Dendritic cell treated with granulocyte-macrophage colony-stimulating factor and Interleukin-4, amounts not matched to agents 40 ng/mL and 50 ng/mL, for 4 days (primary cell): Measurements from ENCODE around the gene CCDC12.
A peak's percentile ranks its signal among the peaks of the same experiment; 100 is the strongest.
"Not testable (repeated sequence)": the region's sequence is repeated elsewhere in the genome, so short reads cannot be mapped to it uniquely, and the experiment has no call there.

Source experiments
- H3K27ac Mint-ChIP-seq: one replicate; pipeline ENCODE4 v1.8.0; 2022; ENCODE audit warnings: mild to moderate bottlenecking, mixed read lengths
- H3K27me3 Mint-ChIP-seq: one replicate; pipeline ENCODE4 v1.8.0; 2022; ENCODE audit warnings: mild to moderate bottlenecking, mixed read lengths
- H3K36me3 Mint-ChIP-seq: one replicate; pipeline ENCODE4 v1.8.0; 2022; ENCODE audit warnings: low read depth, mixed read lengths
- H3K4me1 Mint-ChIP-seq: one replicate; pipeline ENCODE4 v1.8.0; 2022; ENCODE audit warnings: low read depth, mixed read lengths
- H3K4me3 Mint-ChIP-seq: one replicate; pipeline ENCODE4 v1.8.0; 2022; ENCODE audit warnings: mild to moderate bottlenecking, moderate library complexity, mixed read lengths
- H3K9me3 Mint-ChIP-seq: one replicate; pipeline ENCODE4 v1.8.0; 2022; ENCODE audit warnings: mixed read lengths
- intact Hi-C: fragments of 100-400 bp; cut with micrococcal nuclease; formaldehyde crosslinking; loops from one replicate; pipeline ENCODE4 v1.15.0; 2022

The CCDC12 gene

DNA sequence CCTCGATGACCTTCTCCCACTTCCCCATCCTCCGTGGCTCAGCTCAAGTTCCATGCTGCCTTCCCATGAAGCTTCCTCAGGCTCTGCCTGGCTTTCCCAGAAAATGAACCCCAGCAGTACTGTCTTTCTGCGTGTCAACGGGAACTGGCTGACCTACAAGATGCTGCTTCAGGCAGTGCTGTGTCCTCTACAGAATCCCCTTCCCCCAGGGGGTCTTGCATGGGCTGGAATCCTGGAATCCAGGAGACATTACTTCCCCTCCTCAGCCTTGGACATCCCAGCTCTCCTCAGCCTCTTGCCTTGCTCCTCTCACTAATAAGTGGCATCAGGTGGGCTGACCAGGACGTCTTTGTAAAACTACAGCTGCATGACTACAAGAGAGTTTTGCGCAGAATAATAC is 5.4 kb downstream of the CCDC12 start:
- Mint-ChIP-seq H3K9me3 (no peaks in the 10 kb centered on the region), H3K4me3 (no peak overlapping the region), H3K4me1 (peaks cover 84% of the 10 kb centered on the region), H3K36me3 (peaks cover 72% of the 10 kb centered on the region), H3K27ac (no peak overlapping the region), H3K27me3 (no peaks in the 10 kb centered on the region)
- intact Hi-C loops, result loop anchor here (5.0 kb wide), 1 partner anchor 34 kb away; no protein-coding TSS in a partner anchor

DNA sequence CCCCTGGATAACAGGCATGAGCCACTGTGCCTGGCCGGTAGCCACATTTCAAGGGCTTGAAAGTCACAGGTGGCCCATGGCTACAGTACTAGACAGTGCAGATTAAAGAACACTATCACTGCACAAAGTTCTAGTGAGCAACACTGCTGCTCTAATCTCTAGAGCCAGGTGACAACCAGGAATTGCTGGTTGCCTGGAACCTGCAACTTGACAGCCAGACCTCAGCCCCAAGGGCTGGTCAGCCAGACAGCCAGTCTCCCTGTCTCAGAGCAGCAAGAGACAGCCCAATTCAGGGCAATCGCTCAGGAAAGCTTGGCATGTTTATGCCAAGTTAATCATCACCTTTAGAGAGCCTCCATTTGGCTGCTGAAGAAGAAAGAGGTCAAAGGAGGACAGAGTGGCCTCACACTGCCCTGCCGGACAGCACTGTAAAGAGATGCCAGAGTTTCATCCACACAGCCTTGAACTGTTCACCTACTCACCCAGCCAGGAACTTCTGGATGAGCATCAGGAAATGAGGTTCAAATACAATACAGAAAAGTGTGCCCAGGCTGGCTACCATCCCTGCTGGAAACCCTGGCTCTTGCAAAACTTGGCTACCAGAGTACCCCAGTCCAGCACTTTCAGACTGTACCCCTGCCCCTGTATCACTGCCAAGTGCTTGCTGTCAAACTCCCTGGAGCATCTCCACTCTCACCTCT is 6.0 kb downstream of the CCDC12 start:
- H3K36me3 Mint-ChIP-seq, result peaks cover 74% of the 10 kb centered on the region

GRCh38 chr3:46968783-46969428 is 7.6 kb downstream of the CCDC12 start:
- no peaks in the 10 kb centered on the region for H3K9me3 Mint-ChIP-seq
- H3K4me3 Mint-ChIP-seq, result no peak overlapping the region
- H3K4me1 Mint-ChIP-seq, result peaks cover 91% of the 10 kb centered on the region
- peaks cover 74% of the 10 kb centered on the region for H3K36me3 Mint-ChIP-seq
- H3K27ac Mint-ChIP-seq, result no peak overlapping the region
- intact Hi-C loops, result no loop called here
- H3K27me3 Mint-ChIP-seq, result no peaks in the 10 kb centered on the region

More for the DNA sequence above, 6.0 kb downstream of the CCDC12 start:
- Mint-ChIP-seq H3K4me3 (no peak overlapping the region), H3K4me1 (peaks cover 90% of the 10 kb centered on the region), H3K9me3 (no peaks in the 10 kb centered on the region), H3K27me3 (no peaks in the 10 kb centered on the region), H3K27ac (no peak overlapping the region)
- intact Hi-C loops, result loop anchor here (5.0 kb wide), 1 partner anchor 33 kb away; no protein-coding TSS in a partner anchor

DNA sequence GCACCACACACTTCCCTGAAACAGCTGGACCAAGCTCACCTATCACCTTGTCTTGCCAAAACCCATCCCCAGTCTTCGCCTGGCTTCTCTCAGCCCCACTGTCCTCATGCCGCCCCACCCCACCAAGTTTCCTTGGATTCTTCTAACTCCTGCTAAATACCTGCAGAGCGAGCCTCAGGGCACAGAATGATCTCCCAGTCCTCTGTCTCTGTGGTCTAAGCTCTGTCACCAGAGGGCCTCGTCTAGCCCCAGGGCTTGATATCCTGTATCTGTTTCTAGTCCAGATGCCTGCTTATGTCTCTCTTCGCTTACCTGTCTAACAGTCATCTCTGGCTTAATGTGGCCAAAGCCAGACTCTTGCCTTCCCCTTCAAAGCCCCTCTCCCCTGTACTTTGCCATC is 9.7 kb downstream of the CCDC12 start:
- peaks cover 74% of the 10 kb centered on the region for H3K36me3 Mint-ChIP-seq
- H3K9me3 Mint-ChIP-seq, result peaks cover 6% of the 10 kb centered on the region
- peak overlapping the region; percentile 13 for H3K27ac Mint-ChIP-seq
- H3K4me3 Mint-ChIP-seq, result no peak overlapping the region
- H3K4me1 Mint-ChIP-seq, result peaks cover 89% of the 10 kb centered on the region
- intact Hi-C loops, result no loop called here
- no peaks in the 10 kb centered on the region for H3K27me3 Mint-ChIP-seq

- peaks cover 6% of the 10 kb centered on the region for H3K9me3 Mint-ChIP-seq
- H3K27ac Mint-ChIP-seq, result peak overlapping the region; percentile 18
- H3K36me3 Mint-ChIP-seq, result peaks cover 69% of the 10 kb centered on the region
- no peaks in the 10 kb centered on the region for H3K27me3 Mint-ChIP-seq
- intact Hi-C loops, result no loop called here
- peaks cover 88% of the 10 kb centered on the region for H3K4me1 Mint-ChIP-seq
- H3K4me3 Mint-ChIP-seq, result no peak overlapping the region
These were observed 11.4 kb downstream of the CCDC12 start for GRCh38 chr3:46965151-46965550.

- H3K27me3 Mint-ChIP-seq, result not testable (repeated sequence)
These were observed 12.4 kb downstream of the CCDC12 start for GRCh38 chr3:46964038-46964590.

GRCh38 chr3:46962990-46963389 is 13.6 kb downstream of the CCDC12 start:
- peaks cover 6% of the 10 kb centered on the region for H3K9me3 Mint-ChIP-seq
- H3K27me3 Mint-ChIP-seq, result no peaks in the 10 kb centered on the region
- no peak overlapping the region for H3K4me3 Mint-ChIP-seq
- H3K4me1 Mint-ChIP-seq, result peaks cover 87% of the 10 kb centered on the region
- no peak overlapping the region for H3K27ac Mint-ChIP-seq
- H3K36me3 Mint-ChIP-seq, result peaks cover 64% of the 10 kb centered on the region
- intact Hi-C loops, result no loop called here

More at GRCh38 chr3:46964038-46964590, 12.4 kb downstream of the CCDC12 start:
- intact Hi-C loops, H3K27ac Mint-ChIP-seq, H3K4me3 Mint-ChIP-seq, H3K9me3 Mint-ChIP-seq: not testable (repeated sequence)
- H3K4me1 Mint-ChIP-seq, result peaks cover 88% of the 10 kb centered on the region
- peaks cover 65% of the 10 kb centered on the region for H3K36me3 Mint-ChIP-seq

- Mint-ChIP-seq H3K4me3 (no peak overlapping the region), H3K27ac (no peak overlapping the region)
These were observed 14.1 kb downstream of the CCDC12 start for GRCh38 chr3:46962427-46962826.

GRCh38 chr3:46960835-46961234 is 15.7 kb downstream of the CCDC12 start:
- no peak overlapping the region for H3K4me3 Mint-ChIP-seq
- intact Hi-C loops, result no loop called here
- H3K27me3 Mint-ChIP-seq, result no peaks in the 10 kb centered on the region
- H3K36me3 Mint-ChIP-seq, result peaks cover 59% of the 10 kb centered on the region
- H3K27ac Mint-ChIP-seq, result peak overlapping the region; percentile 79
- H3K9me3 Mint-ChIP-seq, result peaks cover 6% of the 10 kb centered on the region
- peaks cover 90% of the 10 kb centered on the region for H3K4me1 Mint-ChIP-seq

More at GRCh38 chr3:46962427-46962826, 14.1 kb downstream of the CCDC12 start:
- Mint-ChIP-seq H3K27me3 (no peaks in the 10 kb centered on the region), H3K9me3 (peaks cover 6% of the 10 kb centered on the region), H3K36me3 (peaks cover 65% of the 10 kb centered on the region), H3K4me1 (peaks cover 90% of the 10 kb centered on the region)
- intact Hi-C loops, result no loop called here

DNA sequence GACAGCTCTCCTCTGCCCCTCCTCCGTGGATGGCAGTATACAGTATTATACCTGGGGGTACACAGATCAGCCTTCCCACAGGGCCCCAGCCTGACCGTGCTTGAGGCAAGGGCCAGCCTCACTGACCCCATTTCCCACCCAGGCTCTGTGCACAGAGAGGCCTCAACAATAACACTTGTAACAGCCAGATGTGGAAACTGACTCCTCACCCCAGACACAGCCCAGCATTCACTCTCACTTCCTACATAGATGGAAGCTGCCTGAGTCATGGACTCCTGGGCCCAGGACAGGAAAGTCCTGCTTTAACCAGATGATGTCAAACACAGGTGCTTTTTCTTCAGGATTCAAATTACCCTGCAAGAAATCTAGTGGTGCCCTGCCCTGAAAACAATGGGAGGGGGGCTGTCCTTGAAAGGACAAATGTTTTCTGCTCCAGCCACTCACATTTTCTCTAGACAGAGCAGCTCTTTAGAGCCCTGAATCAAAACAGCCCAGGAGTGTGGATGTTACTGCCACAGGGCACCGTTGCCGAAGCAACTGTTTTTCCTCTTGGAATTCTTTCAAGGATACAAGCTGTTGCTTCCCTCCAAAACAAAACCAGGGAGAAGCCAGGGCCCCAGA is 16.4 kb downstream of the CCDC12 start:
- peaks cover 6% of the 10 kb centered on the region for H3K9me3 Mint-ChIP-seq
- intact Hi-C loops, result no loop called here
- peak overlapping the region; percentile 11 for H3K4me3 Mint-ChIP-seq
- H3K27me3 Mint-ChIP-seq, result no peaks in the 10 kb centered on the region
- peaks cover 57% of the 10 kb centered on the region for H3K36me3 Mint-ChIP-seq
- H3K27ac Mint-ChIP-seq, result peak overlapping the region; percentile 79
- peaks cover 90% of the 10 kb centered on the region for H3K4me1 Mint-ChIP-seq

GRCh38 chr3:46959161-46959511 is 17.4 kb downstream of the CCDC12 start:
- intact Hi-C loops, result no loop called here
- peaks cover 91% of the 10 kb centered on the region for H3K4me1 Mint-ChIP-seq
- peaks cover 61% of the 10 kb centered on the region for H3K36me3 Mint-ChIP-seq
- peaks cover 6% of the 10 kb centered on the region for H3K9me3 Mint-ChIP-seq
- H3K27me3 Mint-ChIP-seq, result no peaks in the 10 kb centered on the region
- peak overlapping the region; percentile 79 for H3K27ac Mint-ChIP-seq
- H3K4me3 Mint-ChIP-seq, result no peak overlapping the region

- intact Hi-C loops, result no loop called here
- no peak overlapping the region for H3K4me3 Mint-ChIP-seq
- H3K36me3 Mint-ChIP-seq, result peaks cover 59% of the 10 kb centered on the region
- H3K9me3 Mint-ChIP-seq, result peaks cover 6% of the 10 kb centered on the region
- peak overlapping the region; percentile 46 for H3K27ac Mint-ChIP-seq
- H3K27me3 Mint-ChIP-seq, result no peaks in the 10 kb centered on the region
- H3K4me1 Mint-ChIP-seq, result peaks cover 92% of the 10 kb centered on the region
These were observed 17.9 kb downstream of the CCDC12 start for GRCh38 chr3:46958467-46959160.

DNA sequence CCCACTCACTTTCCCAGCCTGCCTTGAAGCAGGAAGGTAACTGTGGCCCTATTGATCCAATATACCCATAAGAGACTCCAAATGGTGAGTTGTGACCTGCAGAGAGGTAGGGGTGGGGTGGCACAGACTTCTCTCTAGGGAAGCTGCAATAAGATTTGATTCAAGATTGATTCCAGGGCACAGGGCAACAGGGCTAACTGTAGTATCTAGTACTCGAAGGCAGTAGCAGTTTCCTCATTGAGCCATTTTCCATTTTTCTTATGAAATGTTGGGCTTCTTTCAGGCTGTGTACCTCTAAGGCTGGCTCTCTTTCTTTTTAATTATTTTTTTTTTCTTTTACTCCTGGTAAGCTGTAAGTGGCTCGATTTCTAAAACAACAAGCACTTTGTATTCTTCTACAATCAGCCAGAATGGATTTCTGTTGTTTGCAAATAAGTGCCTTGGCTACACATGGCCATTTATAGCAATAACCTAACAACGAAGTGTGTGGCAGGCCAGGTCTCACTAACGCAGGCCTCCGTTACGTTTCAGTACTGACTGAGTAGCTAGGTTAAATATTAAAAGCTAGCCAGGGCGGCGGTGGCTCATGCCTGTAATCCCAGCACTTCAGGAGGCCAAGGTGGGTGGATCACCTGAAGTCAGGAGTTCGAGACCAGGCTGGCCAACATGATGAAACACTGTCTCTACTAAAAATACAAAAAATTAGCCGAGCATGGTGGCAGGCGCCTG is 19.3 kb downstream of the CCDC12 start:
- no peaks in the 10 kb centered on the region for H3K27me3 Mint-ChIP-seq
- H3K9me3 Mint-ChIP-seq, result no peaks in the 10 kb centered on the region
- H3K27ac Mint-ChIP-seq, result no peak overlapping the region
- intact Hi-C loops, result no loop called here
- peaks cover 95% of the 10 kb centered on the region for H3K4me1 Mint-ChIP-seq
- H3K36me3 Mint-ChIP-seq, result peaks cover 49% of the 10 kb centered on the region
- no peak overlapping the region for H3K4me3 Mint-ChIP-seq
